Measurements from ENCODE around the gene CREM.

DNA sequence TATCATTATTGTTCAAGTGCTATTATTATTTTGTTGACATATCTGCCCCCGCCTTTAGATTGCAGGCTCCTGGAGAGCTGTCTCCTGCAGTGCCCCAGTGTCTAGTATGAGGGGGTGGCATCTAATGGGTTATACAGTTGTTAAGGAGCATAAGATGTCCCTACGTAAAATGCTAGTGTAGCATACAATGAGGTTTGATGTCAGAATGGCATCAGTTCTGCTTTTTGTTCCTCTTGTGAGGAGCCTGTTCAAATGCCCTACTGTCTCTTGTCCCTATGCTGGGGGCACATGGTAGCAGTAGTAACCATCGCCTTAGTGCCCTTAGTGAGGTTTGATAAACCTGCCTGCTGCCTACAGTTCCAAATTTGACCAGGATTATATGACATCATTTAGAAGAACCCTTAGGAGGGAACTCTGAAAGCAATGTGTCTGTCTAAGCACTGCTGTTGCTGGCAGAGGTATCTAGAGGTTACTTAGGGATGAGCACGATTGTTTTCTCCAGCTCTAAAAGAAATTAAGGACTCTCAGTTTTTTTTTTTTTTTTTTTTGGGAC is 9.7 kb downstream of the CREM start:
- TF ChIP-seq SUZ12 (IDR thresholded peaks at IDR 0.05; ENCODE audit: extremely low read depth, insufficient read depth, insufficient read length) (no peak), YY1 (IDR thresholded peaks at IDR 0.05; ENCODE audit: insufficient read depth, insufficient read length) (no peak), ZNF274 (IDR thresholded peaks at IDR 0.05; ENCODE audit: low read depth, low read length) (no peak)

Measured in NT2/D1 (cell line).